ENCODE data around the gene CLEC1B. TPM values are rescaled to one million over a fixed set of nuclear protein-coding genes. Genes with fewer than 3 reads are reported as not detected.
"Not testable (repeated sequence)": the region's sequence is repeated elsewhere in the genome, so short reads cannot be mapped to it uniquely, and the experiment has no call there.

CLEC1B gene
- total RNA-seq, 4 donors from 2014 or later: 0.35 TPM; not detected in 3

DNA sequence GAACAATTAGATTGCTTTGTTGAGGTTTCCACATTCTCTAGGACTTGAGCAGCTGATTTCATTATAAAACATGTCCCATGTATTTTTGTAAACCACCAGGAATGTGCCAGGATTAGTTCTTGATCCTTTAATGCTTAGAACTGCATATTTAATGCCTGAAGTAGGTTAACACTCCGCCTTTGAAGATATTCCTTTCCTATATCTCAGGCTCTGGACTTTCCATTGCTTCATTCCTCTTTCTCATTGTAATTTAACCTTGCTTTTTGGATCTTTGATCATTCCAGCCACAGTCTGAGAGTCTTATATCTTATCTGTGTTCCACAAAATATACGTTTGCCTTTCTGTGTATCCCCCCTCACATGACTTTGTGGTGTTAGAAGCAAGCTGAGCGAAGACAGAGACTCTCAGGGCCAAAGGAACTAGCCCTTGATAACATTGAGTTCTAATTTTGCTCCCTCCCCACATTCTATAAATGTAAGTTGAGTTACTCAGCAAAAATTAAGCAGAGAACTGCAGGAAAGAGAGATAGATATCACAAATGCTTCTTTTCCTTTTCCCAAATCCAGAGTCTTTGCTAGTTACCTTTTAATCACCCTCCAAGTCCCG lies 2.4 kb upstream of the CLEC1B start:
- Histone ChIP-seq H3K27me3 (no peaks in the 10 kb centered on the region), H3K27ac (no peak overlapping the region), H3K4me3 (no peak overlapping the region), H3K9me3 (no peaks in the 10 kb centered on the region), H3K36me3 (no peaks in the 10 kb centered on the region), H3K4me1 (no peaks in the 10 kb centered on the region)
- no peak for TF ChIP-seq POLR2A (IDR thresholded peaks at IDR 0.05)
- TF ChIP-seq, protein P1, sequence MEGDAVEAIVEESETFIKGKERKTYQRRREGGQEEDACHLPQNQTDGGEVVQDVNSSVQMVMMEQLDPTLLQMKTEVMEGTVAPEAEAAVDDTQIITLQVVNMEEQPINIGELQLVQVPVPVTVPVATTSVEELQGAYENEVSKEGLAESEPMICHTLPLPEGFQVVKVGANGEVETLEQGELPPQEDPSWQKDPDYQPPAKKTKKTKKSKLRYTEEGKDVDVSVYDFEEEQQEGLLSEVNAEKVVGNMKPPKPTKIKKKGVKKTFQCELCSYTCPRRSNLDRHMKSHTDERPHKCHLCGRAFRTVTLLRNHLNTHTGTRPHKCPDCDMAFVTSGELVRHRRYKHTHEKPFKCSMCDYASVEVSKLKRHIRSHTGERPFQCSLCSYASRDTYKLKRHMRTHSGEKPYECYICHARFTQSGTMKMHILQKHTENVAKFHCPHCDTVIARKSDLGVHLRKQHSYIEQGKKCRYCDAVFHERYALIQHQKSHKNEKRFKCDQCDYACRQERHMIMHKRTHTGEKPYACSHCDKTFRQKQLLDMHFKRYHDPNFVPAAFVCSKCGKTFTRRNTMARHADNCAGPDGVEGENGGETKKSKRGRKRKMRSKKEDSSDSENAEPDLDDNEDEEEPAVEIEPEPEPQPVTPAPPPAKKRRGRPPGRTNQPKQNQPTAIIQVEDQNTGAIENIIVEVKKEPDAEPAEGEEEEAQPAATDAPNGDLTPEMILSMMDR (IDR thresholded peaks at IDR 0.05): no peak
- intact Hi-C loops (cut with DNase I; ENCODE audit: low total_unique reads): no loop called here
- DNase-seq: no peak

DNA sequence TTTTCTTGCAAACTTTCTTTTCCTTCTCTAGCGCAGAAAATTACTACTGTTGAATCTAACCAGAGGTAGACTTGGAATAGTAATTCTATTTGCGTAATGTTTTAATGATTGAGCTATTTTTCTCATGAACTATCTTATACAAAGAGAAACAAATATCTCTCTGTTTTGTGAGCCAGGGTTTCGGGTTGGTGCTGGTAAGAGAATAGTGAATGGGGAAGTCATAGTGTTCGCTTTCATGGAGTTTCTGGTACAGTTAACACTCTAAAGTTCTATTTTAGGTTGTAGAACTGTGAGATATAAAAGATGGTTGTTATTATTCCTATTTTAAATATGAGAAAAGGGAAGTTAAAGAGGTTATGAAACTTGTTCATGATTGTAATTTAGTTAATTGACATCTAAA lies 6.6 kb downstream of the CLEC1B start:
- DNase-seq: no peak
- no peaks in the 10 kb centered on the region for H3K27me3 ChIP-seq
- H3K4me1 ChIP-seq: no peaks in the 10 kb centered on the region
- no peaks in the 10 kb centered on the region for H3K36me3 ChIP-seq
- intact Hi-C loops (cut with DNase I; ENCODE audit: low total_unique reads): no loop called here
- TF ChIP-seq POLR2A (IDR thresholded peaks at IDR 0.05): no peak
- TF ChIP-seq, protein P1 (IDR thresholded peaks at IDR 0.05): no peak
- no peaks in the 10 kb centered on the region for H3K9me3 ChIP-seq
- no peak overlapping the region for H3K27ac ChIP-seq
- no peak overlapping the region for H3K4me3 ChIP-seq

DNA sequence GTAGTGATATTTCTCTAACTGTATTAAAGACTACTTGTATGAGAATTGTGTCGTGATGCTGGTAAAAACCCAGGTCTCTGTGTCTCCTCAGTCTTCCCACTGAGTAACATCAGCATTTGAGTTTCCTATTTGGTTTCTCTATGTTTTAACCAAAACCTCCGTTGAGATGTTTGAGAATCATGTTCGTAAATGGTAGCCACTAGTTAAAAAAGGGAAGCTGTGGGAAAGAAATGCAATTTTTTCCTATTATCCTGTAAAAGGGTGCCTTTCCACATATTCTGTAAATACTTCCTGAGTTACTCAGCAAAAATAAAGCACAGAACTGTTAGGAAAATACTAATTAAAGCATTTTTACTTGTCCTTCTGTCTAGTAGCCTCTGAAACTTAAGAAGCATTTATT lies 7.0 kb downstream of the CLEC1B start:
- Histone ChIP-seq H3K9me3 (no peaks in the 10 kb centered on the region), H3K4me3 (no peak overlapping the region), H3K27ac (no peak overlapping the region), H3K4me1 (no peaks in the 10 kb centered on the region), H3K36me3 (no peaks in the 10 kb centered on the region), H3K27me3 (no peaks in the 10 kb centered on the region)
- intact Hi-C loops (cut with DNase I; ENCODE audit: low total_unique reads): no loop called here
- TF ChIP-seq POLR2A (IDR thresholded peaks at IDR 0.05): no peak
- TF ChIP-seq, protein P1 (IDR thresholded peaks at IDR 0.05): no peak
- no peak for DNase-seq

DNA sequence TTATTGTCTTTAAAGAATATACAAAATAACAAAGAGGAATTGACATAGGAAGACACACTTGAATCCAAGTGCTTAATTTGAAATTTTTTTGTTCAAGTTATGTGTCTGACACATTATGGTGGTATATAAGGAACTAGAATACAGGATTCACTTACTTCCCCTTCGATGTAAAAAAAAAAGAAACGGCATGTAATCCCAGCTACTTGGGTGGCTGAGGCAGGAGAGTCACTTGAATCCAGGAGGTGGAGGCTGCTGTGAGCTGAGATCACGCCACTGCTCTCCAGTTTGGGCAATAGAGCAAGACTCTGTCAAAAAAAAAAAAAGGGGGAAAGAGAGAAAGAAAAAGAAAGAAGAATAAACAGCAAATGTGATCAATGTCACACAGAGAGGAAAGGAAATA lies 18.8 kb downstream of the CLEC1B start:
- H3K27ac ChIP-seq: no peak overlapping the region
- H3K36me3 ChIP-seq: no peaks in the 10 kb centered on the region
- TF ChIP-seq POLR2A (IDR thresholded peaks at IDR 0.05): no peak
- TF ChIP-seq, protein P1 (IDR thresholded peaks at IDR 0.05): no peak
- no peak for DNase-seq
- no peak overlapping the region for H3K4me3 ChIP-seq
- intact Hi-C loops (cut with DNase I; ENCODE audit: low total_unique reads): no loop called here
- H3K4me1 ChIP-seq: no peaks in the 10 kb centered on the region
- no peaks in the 10 kb centered on the region for H3K27me3 ChIP-seq
- H3K9me3 ChIP-seq: no peaks in the 10 kb centered on the region

DNA sequence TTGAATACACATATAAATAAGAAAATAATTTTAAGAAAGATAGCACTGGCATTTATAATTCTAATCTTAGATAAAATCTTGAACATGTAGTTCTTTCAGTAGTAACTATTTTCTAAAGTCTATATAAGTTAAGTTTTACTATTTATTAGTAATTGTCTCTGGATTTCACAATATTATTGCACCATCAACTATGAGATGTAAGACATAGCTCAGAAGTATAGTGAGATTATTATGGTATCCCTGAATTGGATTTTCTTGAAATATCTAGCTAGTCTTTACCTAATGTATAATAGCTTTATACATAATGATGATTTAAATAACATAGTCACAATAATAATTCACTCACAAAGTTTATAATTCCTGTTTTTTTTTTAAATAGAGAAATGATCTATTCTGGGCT lies 21.0 kb downstream of the CLEC1B start:
- Histone ChIP-seq H3K9me3 (no peaks in the 10 kb centered on the region), H3K27me3 (no peaks in the 10 kb centered on the region), H3K36me3 (no peaks in the 10 kb centered on the region), H3K4me3 (no peak overlapping the region), H3K4me1 (no peaks in the 10 kb centered on the region), H3K27ac (no peak overlapping the region)
- TF ChIP-seq POLR2A (IDR thresholded peaks at IDR 0.05): no peak
- TF ChIP-seq, protein P1 (IDR thresholded peaks at IDR 0.05): no peak
- intact Hi-C loops (cut with DNase I; ENCODE audit: low total_unique reads): no loop called here
- no peak for DNase-seq

DNA sequence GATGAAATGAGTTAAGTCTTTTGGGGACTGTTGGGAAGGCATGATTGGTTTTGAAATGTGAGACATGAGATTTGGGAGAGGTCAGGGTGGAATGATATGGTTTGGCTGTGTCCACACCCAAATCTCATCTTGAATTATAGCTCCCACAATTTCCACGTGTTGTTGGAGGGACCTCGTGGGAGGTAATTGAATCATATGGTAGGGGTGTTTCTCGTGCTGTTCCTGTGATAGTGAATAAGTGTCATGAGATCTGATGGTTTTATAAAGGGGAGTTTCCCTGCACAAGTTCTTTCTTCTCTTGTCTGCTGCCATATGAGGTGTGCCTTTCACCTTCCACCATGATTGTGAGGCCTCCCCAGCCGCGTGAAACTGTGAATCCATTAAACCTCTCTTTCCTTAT lies 22.3 kb downstream of the CLEC1B start:
- intact Hi-C loops (cut with DNase I; ENCODE audit: low total_unique reads): not testable (repeated sequence)

More for the DNA sequence above, 22.3 kb downstream of the CLEC1B start:
- not testable (repeated sequence) for DNase-seq, H3K27me3 ChIP-seq, H3K27ac ChIP-seq, H3K4me3 ChIP-seq, H3K9me3 ChIP-seq, H3K36me3 ChIP-seq, H3K4me1 ChIP-seq
